HG02840 (cell line): Measurements from ENCODE around the gene ABL1.
"Not testable (repeated sequence)": the region's sequence is repeated elsewhere in the genome, so short reads cannot be mapped to it uniquely, and the experiment has no call there.

ENCODE experiments used
- ATAC-seq: cut with Tn5 transposase; IDR thresholded peaks from one replicate; pipeline ENCODE4 v1.9.1; 2021; ENCODE audit warnings: mild to moderate bottlenecking, moderate library complexity, moderate number of reproducible peaks; ENCODE audit not compliant: unreplicated experiment, low FRiP score

Gene ABL1

DNA sequence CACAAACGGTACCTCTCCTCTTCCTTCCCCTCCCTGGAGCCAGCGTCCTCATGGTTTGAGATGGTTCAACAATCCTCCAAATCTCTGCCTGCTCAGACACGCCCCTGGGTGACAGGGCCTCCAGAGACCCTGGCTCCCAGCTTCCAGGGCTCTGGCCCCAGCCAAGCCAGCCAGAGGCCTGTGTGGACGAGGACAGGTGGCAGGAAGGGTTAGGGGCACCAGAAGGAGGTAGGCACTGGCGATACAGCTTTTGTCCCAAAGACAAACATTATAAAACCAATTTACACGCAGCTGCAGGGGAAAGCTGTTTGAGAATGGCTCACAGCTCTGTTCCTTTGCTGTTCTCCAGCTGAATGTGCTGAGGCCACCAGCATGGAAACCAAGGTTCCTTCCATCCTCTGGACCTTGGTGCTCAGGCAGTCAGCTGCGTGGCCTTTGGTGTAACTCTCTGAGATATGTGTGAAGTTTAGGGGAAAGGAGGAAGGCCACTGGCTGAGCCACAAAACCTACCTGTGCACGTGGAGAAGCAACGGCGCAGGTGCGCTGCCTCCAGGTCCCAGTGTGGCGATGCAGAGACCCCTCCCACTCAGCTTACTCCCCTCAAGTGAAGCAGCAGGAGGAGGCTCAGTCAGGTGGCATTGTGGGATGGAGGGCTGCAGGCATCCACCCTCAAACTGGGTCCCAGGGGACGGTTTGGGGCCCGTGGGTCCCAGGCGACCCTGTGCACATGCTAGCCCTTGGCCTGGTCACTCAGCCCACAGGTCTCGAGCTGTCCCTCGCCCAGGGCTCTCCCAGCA is 65.8 kb downstream of the ABL1 start:
- no peak for ATAC-seq

DNA sequence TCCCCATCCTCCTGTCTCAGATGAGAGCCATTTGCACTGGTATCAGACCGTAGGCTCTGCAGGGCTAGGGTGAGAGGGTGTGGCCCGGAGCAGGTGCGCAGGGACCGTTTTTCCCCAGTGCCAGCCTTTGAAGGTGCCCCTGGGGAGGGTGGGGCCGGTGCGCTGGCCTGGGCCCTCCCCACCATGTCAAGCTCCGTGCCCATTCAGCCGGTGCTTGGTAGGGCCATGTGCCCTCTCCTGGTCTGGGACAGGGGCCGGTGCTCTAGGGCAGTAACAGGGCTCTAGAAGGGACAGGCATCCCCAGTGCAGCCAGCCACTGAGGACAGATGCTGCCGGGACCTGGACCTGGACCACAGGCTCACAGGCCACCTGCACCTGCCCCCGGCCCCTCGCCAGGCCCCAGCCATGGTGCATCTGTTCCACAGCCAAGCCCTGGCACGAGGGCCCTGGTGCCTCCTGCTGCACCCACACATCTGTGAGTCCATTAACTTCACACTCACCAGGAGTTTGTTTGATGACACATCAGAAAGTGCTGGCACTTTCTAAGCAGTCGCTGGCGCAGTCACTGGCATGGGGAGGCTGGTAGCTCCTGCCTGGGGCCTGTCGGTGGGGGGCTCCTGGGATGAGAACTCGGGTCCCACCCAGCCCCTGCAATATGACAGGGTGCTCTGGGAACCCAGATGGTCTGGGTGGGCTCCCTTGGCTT is 66.6 kb downstream of the ABL1 start:
- ATAC-seq = no peak

DNA sequence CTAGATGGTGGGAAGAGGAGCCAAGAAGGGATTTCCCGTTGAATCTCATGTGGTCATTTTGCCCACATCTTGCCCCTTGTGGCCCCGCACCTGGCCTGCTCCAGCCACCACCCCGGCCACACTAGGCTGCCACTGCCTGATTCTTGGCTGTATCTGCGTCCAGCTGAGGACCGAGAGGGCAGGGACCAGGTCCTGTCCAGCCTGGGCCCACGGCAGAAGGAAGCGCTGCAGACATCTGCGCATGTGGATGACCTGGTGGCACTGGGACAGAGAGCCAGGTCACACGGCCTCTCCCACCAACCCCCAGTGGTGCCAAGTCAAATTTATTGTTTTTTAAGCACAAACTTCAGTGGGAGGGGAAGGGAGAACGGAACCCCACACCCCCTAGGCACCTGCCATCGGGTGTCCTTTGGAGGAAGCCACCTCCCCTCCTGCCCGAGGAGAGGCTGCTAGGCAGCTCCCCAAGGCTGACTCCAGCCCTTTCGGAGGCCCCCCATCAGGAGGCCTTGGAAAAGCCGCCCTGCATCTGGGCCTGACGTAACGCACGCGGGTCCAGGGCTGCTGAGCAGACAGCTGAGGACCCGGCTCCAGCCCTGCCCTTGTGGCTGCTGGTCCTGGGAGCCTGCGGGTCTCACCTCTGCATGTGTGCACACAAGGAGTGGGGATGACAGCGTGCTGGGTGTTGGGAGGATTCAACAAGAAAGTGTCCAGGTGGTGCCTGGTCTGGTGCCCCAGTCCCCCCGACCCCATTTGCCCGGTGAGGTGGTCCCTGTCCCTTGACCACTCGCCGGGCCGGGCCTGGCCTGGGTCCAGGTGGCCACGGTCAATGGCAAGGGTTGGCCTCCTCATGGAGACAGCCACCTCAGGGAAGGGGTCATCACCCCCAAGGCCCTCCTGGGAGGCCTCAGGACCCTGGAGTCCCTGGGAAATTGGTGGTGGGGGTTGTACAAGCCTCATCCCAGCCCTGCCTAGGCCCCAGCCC is 67.4 kb downstream of the ABL1 start:
- no peak for ATAC-seq

DNA sequence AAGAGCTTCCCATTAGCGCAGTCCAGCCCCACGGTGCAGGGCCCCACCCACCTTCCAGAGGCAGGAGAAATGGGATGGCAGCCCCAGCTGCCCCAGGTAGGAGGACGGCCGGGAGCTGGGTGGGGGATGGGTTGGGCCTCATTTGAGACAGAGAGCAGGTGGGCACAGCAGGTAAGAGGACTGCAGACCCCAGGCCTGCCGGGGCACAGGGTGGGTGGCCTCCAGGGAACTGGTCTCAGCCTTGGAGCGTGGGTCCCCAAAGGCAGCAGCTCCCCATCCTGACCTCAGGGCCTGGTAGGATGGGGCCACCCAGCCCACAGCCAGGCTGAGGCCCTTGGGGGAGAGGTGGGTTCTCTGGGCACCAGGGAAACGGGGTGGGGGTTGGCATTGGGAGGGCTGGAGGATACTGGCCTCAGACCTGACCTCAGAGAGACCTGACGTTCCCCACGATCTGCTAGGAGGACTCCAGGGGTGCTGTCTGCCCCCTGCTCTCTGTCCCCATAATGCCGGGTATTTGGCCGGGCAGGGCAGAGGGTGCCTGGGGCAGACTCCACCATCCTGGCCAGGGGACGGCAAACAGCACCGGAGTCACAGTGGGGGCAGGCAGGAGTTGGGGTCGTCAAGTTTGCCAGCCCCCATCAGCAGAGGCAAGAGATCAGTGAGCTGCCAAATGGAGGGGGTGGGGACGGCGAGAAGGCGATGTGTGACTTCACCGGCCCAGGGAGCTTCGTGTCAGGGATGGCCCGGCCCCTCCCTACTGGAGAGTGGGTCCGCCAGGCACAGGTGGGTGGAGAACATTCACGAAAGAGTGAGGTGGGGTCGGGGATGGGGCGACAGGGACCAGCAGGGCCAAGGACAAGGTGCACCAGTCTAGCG is 68.4 kb downstream of the ABL1 start:
- ATAC-seq = no peak

GRCh38 chr9:130904070-130905044 is 69.3 kb downstream of the ABL1 start:
- no peak for ATAC-seq

GRCh38 chr9:130905125-130905901 is 70.3 kb downstream of the ABL1 start:
- ATAC-seq = no peak

GRCh38 chr9:130905902-130906734 is 71.1 kb downstream of the ABL1 start:
- no peak for ATAC-seq

- ATAC-seq = no peak
Measured at GRCh38 chr9:130906735-130907416, 71.8 kb downstream of the ABL1 start.

GRCh38 chr9:130908146-130908877 is 73.3 kb downstream of the ABL1 start:
- ATAC-seq = no peak

- ATAC-seq = no peak
Measured at GRCh38 chr9:130908878-130909355, 73.9 kb downstream of the ABL1 start.

DNA sequence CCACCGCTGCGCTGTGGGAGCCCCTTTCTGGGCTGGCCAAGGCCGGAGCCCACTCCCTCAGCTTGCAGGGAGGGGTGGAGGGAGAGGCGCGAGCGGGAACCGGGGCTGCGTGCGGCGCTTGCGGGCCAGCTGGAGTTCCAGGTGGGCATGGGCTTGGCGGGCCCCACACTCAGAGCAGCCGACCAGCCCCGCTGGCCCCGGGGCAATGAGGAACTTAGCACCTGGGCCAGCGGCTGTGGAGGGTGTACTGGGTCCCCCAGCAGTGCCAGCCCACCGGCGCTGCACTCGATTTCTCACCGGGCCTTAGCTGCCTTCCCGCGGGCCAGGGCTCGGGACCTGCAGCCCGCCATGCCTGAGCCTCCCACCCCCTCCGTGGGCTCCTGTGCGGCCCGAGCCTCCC is 75.0 kb downstream of the ABL1 start:
- ATAC-seq = not testable (repeated sequence)

DNA sequence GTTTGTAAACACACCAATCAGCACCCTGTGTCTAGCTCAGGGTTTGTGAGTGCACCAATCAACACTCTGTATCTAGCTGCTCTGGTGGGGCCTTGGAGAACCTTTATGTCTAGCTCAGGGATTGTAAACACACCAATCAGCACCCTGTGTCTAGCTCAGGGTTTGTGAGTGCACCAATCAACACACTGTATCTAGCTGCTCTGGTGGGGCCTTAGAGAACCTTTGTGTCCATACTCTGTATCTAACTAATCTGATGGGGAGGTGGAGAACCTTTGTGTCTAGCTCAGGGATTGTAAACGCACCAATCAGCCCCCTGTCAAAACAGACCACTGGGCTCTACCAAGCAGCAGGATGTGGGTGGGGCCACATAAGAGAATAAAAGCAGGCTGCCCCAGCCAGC is 75.6 kb downstream of the ABL1 start:
- not testable (repeated sequence) for ATAC-seq

DNA sequence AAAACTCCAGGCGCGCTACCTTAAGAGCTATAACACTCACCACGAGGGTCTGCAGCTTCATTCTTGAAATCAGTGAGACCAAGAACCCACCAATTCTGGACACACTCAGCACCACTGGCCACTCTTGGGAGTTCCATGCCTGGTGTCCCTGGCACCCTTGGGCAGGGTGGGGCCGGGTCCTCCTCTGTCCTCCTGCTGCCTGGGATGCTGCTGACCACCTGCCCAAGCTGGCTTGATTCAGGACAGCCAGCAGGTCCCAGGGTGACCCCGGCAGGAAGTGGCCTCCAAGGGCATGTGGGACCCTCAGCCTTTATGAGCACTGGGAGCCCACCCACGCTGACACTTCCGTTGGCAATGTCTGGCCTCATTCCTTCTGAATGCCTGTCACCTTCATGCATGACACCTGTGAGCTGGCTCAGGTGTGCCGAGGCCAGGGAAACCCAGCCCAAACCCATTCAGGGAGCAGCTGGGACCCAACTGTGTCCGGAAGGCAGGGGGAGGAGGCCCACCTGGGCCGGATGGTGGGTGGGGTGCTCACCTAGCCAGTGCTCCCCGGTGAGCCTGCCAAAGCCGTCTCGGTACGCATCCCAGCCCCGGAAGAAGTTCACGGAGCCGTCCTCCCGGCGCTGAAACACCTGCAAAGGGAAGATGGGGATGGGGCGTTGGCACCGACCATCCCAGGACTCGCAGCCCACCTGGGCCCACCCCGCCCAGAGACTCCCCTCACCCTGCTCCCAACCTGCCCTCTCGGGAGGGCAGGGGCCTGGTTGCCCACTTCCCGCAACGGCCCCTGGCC is 76.4 kb downstream of the ABL1 start:
- no peak for ATAC-seq

DNA sequence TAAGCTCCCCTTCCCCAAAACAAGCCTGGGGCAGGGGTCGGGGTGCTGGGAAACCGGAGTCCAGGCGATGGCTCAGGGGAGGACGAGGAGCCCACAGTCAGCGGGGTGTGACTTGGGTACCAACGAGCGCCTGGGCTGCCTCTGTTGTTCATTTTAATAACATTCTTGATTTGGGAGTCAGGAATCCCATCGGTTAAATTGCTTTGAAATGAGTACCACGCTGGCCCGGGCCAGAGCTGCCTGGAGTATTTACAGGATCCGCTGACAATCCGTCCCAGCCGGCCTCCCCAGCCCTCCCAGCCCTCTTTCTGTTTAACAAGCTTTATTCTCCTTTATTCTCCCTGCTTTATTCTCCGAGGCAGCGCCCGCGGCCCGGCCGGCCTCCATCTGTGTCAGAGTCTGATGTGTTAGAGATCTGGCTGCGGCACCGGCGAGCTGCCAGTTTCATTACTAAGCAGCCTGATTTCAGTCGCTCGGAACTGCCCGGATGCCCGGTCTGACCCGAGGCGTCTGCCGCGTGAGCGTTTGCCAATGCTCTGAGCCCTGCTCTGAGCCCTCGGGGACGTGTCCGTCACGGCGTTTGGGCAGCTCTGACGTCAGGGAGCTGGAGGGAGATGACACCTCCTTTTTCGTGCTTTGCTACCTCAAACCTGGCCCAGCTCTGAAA is 78.0 kb downstream of the ABL1 start:
- ATAC-seq = no peak
